HG02870 (cell line): ENCODE data around the gene ATAD2B.

Experiments
- ATAC-seq: cut with Tn5 transposase; IDR thresholded peaks from one replicate; pipeline ENCODE4 v1.9.1; 2021; ENCODE audit warnings: mild to moderate bottlenecking, moderate library complexity; ENCODE audit not compliant: unreplicated experiment

ATAD2B gene

DNA sequence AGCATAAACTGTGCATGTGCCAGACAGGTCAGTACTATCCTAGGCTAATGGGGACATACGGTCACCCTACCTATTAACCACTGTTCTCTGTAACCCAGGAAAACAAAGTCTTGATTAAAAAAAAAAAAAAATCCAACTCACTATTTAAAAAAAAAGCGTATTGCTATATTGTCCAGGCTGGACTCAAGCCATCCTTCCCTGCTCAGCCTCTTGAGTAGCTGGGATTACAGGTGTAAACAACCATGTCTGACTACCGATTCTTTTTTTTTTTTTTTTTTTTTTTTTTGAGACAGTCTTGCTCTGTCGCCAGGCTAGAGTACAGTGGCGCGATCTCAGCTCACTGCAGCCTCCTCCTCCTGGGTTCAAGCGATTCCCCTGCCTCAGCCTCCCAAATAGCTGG is 11.6 kb downstream of the ATAD2B start:
- no peak for ATAC-seq

DNA sequence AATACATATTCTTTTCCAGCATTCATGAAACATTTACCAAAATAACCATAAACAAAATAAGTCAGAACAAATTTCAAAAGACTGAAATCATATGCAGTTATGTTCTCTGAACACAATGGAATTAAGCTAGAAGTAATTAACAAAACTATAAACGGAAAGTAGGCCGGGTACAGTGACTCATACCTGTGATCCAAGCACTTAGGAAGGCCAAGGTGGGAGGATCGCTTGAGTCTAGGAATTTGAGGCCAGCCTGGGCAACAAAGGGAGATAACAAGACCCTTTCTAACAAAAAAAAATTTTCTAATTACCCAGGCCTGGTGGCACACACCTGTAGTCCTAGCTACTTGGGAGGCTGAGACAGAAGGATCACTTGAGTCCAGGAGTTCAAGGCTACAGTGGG is 14.9 kb downstream of the ATAD2B start:
- no peak for ATAC-seq

DNA sequence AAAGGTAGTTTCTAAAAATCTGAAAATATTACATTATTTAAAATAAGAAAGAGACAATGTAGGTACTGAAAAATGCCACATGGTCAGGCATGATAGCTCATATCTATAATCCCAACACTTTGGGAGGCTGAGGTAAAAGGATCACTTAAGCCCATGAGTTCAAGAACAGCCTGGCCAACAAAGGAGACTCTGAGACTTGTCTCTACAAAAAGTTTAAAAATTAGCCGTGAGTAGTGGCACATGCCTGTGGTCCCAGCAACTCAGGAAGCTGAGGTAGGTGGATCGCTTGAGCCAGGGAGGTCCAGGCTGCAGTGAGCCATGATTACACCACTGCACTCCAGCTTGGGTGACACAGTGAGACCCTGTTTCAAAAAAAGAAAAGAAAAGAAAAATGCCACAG is 21.8 kb downstream of the ATAD2B start:
- no peak for ATAC-seq

DNA sequence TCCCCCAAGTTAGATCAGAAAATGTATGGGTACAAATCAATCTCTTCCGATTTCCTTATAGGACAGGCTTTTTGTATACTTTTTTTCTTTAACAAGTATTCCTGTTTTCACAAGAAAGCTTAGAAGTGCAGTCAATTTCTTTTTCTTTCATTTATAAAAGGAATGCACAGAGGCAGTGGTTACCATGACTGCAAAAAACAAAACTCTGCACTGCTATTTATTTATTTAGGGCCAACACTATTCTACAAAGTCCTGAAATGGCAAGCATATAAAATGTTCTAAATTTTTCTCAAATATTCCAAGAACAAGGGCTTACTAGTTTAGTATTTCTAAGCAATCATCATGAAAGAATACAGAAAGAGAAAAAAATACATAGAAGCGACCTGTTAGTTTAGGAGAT is 22.2 kb downstream of the ATAD2B start:
- no peak for ATAC-seq

DNA sequence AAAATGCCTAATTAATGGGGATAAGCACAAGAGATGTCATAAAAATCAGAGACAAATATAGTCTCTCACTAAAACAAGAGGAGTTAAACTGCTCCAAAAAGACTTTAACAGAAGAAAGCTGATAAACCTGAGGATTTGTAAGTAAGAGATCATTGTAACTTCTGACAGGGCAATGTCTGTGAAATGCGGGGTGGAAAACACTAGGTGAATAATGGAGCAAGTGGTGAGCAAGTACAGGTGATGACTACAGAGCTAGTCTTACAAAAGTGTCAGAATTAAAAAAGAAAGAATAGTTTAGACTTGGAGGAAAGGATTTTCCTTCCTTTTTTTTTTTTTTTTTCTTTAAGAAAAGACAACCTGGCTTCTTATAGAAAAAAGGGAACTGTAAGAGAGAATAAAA is 22.7 kb downstream of the ATAD2B start:
- ATAC-seq = no peak

DNA sequence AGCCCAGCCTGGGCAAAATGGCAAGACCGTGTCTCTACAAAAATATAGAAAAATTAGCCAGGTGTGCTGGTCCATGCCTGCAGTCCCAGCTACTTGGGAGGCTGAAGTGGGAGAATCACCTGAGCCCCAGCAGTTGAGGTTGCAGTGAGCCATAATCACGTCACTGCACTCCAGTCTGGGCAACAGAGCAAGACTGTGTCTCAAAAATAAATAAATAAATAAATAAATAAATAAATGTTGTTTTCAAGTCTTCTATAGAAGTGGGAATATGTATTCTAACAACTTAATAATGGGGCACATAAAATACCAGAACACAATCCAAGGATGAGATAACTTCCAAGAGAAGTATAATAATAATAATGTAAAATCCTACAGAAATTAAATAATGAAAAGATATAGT is 23.9 kb downstream of the ATAD2B start:
- no peak for ATAC-seq

DNA sequence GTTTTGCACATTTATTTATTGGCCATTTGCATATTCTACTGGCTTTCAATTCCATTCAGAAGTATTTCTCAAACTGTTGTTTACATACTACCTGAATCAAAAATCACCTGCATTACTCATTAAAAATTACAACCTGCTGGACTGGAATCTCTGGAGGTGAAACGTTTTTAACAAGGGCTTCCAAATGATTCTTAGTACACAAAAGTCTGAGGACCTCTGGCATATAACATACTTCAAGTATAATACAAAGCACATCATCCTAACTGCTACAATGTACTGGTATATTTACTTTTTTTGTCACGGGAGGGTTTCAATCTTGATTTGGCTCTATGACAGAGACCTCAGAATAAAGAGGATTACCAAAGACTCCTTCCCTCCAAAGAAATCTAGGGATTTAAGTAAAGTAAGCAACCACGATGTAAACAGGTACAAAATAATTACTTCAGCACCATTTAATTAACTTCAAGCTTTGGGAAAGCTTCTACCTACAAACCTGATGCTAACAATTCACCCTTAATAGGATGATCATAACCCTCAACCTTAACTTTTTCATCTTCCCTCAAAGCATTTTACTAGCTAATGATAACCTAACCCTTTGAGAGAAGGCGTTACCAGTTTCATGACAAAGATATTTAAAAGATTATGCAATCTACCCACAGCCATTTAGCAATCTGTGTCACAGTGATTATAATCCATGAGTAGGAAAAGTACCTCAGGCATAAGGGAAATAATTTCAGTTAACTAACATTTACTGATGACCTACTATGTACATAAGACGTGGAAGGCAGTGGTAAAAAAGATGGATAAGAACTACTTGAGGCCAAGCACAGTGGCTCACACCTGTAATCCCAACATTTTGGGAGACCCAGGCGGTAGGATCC is 24.7 kb downstream of the ATAD2B start:
- ATAC-seq = no peak

DNA sequence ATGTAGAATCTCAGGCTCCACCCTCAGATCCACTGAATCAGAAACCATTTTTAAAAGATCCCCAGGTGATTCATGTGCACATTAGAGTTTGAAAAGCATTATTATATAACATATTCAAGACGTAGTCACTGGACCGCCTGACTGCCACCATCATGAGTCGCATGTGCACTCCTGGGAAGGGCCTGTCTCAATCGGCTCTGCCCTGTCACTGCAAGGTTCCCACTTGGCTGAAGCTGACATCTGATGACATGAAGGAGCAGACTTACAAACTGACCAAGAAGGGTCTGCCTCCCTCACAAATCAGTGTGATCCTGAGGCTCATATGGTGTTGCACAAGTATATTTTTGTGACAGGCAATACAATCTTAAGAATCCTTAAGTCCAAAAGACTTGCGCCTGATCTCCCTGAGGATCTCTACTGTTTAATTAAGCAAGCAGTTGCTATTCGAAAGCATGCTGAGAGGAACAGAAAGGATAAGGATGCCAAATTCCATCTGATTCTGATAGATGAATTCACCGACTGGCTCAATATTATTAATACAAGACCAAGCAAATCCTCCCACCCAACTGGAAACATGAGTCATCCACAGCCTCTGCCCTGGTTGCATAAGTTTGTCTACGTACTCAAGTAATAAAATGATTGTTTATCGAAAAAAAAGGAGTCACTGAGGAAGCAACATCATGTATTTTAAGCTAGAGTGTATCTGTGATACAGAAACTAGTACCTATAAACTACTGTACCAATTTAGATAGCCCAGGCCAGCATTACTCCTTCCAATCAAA is 26.2 kb downstream of the ATAD2B start:
- ATAC-seq = no peak

DNA sequence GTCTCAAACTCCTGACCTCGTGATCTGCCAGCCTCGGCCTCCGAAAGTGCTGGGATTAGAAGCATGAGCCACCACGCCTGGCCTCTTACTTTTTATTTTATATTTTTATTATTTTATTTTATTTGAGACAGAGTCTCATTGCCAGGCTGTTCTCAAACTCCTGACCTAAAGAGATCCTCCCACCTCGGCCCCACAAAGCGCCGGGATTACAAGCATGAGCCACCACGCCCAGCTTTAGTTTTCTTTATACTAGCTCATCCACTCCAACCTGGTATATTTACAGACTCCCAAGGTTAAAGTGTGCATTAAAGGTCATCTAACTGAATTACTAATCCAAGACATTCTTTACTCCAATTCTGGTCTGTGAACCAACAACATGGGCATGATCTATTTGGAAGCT is 26.8 kb downstream of the ATAD2B start:
- no peak for ATAC-seq

DNA sequence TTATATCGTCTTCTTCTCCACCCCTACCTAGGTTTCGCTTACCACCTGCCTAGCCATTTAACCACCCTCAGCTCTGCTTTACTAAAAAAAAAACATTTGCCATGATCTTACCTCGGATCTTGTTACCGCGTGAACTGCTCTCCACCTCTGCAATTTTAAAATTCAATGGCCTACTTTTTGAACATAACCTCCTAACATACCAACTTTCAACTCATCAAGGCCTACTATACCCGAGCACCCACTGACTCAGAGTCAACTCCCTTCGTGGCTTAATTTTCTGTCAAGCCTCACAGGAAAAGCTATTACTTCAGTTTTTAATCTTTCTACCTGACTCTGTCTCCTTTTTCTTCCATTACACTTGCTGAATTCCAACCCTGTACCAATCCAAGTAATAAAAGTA is 55.7 kb downstream of the ATAD2B start:
- ATAC-seq = no peak

DNA sequence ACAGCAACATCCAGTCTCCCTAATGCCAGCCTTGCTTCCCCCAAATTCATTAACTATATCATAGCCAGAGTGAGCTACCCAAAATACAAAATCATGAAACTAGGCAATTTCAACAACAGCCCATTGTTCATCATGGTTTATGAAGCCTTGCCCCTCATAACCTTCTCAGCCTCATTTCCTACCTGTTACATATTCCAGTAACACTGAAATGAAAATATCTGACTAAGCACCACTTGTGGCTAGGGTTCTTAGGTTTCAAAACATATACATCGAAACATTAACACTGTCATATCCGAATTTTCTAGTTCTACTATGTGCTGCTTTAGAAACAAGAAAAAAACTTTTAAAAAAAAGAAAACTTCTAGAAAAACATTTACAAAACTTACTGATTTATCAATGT is 59.5 kb downstream of the ATAD2B start:
- ATAC-seq = no peak

DNA sequence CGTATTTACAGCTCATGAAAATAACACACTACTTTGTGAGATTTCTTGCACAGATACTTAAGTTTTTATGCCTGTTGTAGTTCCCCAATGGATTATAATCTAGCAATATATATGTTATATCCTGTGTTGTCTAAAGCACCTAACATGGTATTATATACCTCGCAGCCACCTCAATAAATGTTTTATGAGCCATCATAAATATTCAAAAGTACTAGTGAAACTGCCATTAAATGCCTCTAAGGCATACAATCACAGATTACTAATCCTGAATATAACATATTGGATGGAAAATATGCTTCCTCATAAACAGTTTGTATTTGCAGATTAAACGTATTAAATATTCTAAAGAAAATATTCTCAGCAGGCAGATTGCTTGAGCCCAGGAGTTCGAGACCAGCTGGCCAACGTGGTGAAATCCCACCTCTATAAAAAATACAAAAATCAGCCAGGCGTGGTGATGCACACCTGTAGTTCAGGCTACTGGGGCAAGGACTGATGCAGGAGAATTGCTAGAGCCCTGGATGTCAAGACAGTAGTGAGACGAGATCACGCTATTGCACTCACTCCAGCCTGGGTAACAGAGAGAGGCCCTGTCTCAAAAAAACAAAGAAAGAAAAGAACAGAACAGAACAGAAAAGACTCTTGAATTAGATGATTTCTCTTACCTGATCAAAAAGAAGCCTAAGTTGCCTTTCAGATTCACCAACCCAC is 64.1 kb downstream of the ATAD2B start:
- ATAC-seq = no peak

DNA sequence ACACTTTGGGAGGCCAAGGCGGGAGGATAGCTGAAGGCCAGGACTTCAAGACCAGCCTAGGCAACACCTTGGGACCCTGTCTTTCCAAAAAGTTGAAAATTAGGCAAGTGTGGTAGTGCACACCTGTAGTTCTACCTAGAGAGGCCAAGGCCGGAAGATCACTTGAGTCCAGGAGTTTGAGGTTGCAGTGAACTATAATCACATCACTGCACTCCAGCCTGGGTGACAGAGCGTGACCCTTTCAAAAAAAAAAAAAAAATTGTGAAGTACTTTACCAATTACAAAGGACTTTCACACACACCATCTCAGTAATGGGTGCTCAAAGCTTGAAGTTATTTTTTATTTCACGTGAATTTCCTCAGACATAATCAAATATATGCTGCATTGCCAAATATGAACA is 65.0 kb downstream of the ATAD2B start:
- no peak for ATAC-seq

DNA sequence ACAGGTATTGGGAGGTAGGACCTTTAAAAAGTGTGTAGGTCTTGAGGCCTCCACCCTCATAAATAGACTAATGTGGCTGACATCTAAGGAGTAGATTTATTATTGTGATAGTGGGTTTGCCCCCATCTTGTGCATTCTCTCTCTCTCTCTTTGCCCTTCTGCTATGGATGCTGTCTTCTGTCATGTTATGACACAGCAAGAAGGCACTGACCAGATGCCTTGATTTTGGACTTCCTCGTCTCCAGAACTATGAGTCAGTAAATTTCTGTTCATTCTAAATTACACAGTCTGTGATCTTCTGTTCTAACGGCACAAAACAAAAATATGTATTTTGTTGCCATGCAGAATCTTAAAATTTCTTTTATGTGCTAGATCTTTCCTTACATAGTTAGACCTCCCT is 66.9 kb downstream of the ATAD2B start:
- ATAC-seq = no peak

DNA sequence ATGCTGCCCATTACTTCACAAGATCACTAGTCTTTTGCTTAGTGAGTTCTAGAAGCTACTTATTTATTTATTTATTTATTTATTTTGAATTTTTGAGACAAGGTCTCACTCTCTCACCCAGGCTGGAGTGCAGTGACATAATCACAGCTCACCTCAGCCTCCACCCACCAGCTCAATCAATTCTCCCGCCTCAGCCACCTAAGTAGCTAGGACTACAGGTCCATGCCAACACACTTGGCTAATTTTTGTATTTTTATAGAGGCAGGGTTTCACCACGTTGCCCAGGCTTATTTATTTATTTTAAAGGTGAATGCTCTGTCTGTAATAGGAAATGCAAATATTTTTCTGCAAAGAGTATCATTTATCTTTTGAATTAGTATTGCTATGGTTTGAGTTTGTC is 67.7 kb downstream of the ATAD2B start:
- ATAC-seq = no peak

DNA sequence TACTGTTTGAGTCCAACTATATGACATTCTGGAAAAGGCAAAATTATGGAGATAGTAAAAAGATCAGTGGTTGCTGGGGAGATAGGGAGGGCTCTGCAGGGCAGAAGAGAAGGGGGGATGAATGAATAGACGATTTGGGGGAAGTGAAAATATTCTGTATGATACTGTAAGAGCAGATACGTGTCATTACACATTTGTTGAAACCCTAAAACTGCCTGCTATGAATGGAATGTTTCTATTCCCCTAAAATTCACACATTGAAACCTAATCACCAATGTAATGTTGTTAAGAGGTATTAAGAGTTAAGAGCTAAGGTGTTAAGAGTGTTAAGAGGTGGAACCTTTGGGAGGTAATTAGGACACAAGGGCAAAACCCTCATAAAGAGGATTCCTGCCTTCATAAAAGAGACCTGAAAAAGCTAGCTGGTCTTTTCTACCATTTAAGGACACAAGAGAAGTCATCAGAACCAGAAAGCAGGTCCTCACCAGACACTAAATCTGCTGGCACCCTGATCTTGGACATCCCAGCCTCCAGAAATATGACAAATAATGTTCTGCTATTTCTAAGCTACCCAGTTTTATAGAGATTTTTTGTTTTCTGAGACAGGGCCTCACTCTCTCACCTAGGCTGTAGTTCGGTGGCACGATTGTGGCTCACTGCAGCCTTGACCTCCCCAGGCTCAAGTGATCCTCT is 76.2 kb downstream of the ATAD2B start:
- peak; percentile 92 for ATAC-seq

DNA sequence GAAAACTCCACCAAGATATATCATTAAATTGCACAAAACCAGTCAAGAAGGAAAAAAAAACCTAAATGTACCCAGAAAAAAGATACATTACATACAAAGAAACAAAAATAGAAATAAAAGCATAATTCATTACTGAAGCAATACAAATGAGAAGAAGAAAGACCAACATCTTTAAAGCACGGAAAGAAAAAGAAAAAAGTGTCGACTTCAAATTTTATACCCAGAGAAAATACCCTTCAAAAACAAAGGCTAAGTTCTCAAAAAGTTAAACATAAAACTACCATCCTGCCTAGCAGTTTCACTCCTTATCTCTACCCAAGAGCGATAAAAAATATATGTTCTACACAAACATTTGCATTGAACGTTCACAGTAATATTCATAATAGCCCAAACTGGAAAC is 82.0 kb downstream of the ATAD2B start:
- ATAC-seq = no peak

DNA sequence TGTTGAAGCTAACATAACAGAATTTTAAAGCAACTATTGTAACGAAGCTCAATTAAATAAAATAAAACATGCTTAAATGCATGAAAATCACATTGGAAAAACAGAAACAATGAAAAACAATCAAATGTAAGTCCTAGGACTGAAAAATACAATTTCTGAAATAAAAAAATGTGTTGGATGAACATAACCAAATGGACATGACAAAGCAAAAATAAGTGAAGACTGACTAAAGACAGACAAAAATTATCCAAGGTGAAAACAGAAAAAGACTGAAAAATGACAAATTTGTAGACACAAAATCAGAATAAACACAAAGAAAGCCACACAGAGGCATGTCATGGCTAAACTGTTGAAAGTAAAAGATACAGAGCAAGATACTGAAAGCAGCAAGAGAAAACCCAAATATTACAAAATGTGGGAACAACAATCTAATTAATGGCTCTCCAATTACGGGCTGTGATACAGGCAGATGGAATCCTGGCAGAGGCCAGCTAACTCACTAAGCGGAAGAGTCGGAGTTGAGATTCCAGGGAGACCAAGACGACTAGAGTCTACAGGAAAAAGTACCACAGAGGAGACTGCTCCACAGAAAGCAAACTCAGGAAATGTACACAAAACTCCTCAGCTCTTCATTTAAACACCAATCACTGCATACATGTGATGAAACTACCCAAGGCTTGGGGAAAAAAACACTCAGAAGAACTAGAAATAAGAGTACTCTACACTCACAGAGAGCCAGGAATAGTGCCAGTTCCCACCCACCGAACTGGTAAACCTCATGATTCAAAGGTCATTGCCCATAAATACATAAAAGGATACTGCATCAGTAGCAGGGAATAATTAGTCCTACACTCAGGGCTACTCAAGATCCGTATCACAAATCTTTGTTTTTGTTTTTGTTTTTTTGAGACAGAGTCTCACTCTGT is 83.6 kb downstream of the ATAD2B start:
- ATAC-seq = no peak

DNA sequence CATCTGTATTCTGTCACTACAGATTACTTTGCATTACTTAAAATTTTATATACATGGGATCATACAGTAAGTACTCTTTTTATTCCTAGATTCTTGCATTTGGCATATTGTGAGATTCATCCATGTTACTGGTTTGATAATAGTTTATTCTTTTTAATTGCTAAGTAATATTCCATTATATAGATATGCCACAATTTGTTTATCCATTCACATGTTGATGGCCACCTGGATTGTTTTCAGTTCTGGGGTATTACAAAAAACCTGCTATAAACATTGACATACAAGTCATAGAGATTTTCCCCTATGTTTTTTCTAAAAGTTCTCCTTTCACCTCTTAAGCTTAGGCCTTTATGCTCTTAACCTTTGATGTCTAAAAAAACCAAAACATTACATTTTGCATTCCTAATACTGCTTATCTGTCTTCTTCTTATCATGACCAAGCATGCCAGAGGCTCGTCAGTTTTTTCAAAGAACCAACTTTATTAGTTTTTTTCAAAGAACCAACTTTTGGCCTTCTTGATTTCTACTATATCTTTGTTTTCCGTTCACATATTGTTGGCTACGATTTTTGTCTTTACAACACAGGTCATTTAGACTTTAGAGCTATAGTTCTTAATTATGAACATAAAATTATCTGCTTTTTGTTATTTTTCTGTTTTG is 86.9 kb downstream of the ATAD2B start:
- ATAC-seq = no peak
